T1000 (cell line): Measurements from ENCODE around the gene SFSWAP.
"Not testable (repeated sequence)": the region's sequence is repeated elsewhere in the genome, so short reads cannot be mapped to it uniquely, and the experiment has no call there.

ENCODE experiments used
- DNase-seq: peaks from one replicate; lab custom pipeline; 2025; ENCODE audit warnings: mixed read lengths; lab: John Stamatoyannopoulos, UW

SFSWAP gene

DNA sequence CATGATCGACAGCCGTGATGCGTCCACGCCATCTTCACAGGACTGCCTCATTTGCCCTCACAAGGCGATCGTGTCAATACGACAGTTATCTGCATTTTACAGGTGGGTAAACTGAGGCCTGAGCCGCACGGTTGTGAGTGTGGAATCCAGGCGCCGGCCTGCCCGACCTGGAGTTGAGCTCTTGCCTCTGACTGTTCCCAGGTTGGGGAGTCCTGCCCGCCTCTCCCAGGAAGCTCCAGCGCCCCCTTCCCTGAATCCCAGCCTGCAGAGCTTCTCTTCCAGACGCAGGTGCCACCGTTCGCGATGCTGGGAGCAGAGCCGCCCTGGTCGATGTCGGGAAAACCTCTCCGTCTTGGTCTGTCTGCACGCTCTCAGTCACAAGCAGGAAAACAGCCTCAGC is 31.1 kb upstream of the SFSWAP start:
- DNase-seq = not testable (repeated sequence)

DNA sequence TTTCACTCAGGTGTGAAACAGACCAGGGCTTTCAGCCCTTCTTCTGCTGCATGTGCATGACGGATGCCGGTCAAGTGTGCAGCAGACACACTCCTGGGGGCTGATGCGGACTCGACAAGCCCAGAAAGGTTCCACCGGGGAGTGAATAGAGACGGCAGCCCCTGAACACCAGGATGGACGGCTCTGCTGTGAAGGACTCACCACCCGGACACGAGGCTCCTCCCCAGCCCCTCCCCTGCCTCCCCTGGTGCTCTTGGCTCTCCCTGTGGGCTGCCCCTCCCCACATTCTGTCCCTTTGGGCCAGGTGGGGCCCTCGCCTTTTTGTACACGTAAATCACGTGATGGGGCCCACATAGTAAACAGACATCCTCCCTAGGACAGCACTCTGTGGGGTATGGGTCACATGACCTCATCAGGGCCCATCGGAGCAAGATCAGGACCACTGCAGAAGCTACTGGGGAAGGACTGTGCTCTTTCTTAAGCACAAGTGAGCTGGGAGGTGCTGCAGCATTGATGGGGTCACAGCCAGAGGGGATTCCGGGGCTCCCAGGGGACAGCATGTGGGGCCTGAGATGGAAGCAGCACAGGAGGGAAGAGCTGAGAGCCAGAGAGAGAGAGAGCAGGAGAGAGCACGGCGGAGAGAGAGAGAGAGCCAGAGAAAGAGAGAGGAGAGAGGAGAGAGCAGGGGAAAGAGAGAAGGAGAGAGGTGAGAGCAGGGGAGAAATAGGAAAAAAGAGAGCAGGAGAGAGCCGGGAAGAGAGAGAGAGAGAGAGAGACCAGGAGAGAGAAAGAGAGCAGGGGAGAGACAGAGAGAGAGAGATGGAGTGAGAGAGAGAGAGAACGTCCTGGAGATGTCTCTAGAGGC is 30.3 kb upstream of the SFSWAP start:
- DNase-seq = not testable (repeated sequence)

DNA sequence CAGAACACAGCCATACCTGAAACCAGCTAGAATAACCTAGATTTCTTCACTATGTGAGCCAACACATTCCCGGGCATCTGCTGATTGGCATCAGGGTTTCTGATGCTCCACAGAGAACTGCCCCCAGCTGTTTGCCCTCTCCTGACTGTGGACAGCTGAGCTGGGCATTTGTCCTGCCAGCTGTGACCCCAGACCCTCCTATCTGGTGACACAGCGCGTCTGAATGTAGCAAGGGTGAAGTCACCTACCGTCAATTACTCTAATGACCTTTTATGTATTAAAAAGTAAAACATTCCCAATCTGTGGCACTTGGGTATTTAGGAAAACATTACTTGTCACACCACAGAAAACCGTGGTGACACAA is 29.7 kb upstream of the SFSWAP start:
- no peak for DNase-seq

DNA sequence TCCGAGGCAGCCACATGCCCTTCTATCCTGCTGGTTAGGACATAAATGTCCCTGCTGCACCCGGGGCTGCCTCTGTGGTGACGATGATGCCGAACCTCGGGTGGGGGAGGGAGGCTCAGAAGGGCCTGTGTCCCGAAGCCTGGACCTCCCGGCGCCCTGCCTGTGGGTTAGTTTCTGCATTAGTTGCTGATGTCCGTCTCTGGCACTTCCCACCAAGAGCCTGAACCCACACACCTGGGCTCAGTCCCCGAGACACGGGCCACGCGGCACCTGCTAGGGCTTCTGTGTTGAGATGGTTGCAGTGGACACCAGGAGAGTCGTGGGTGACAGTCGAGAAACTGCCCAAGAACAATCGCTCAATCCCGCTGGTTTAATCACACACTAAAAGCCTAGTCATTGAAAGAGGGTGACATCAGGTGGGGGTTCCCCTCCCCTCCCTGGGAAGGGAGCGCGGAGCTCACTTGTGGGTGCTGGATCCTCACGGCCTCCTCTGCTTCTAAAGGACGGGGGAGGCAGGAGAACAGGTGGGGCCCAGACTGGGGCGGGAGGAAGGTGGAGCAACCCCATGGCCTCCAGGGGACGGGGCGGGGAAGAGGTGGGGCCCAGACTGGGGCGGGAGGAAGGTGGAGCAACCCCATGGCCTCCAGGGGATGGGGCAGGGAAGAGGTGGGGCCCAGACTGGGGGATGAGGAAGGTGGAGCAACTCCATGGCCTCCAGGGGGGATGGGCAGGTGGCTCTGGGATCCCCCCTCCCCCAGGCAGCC is 29.0 kb upstream of the SFSWAP start:
- not testable (repeated sequence) for DNase-seq

DNA sequence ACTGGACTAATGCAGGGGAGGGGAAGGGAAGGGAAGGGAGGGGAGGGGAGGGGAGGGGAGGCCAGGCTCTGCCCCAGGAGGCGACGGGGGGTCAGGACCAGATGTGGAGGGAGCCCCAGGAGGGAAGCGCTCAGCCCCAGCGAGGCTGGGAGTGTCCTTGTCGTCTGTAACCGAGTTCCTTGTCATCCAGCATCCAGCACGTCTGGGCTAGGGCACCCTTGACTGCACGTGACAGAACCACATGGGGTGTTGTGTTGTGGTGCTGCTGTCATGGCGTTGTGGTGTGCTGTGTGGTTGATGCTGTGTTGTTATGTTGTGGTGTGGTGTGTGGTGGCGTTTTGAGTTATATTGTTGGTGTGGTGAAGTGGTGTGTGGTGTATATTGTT is 28.4 kb upstream of the SFSWAP start:
- no peak for DNase-seq

DNA sequence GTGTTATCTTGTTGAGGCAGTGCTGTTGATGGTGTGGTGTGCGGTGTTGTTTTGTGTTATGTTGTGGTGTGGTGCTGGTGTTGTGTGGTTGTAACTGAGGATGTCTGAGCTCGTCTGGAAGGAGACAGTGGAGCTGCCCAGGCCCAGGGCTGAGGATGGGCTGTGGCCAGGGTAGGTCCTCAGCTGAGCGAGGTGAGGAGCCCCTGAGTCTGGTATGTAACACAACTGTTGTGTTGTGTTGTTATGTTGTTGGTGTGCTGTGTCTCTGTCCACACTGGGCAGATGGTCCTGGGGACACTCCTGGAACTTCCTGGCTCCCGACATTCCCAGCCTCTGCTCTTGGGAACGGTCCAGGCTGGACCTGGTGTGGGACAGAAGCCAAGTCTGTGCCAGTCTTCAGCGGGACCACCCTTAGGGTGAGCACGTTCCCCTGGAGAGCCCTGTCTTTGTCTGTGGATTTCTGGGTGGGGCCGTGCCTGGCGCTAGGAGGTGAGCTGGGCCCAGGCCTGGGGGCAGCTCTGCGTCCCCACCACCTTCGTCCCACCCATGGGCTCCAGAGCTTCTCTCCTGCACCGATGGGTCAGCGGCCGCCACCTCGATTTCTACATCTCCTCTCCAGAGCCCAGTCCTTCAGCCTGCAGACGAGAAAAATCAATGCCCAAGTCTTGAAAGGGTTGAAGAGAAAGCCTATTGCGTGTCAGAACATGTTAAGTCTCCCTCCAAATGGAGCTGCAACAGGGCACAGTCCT is 27.4 kb upstream of the SFSWAP start:
- DNase-seq = no peak

DNA sequence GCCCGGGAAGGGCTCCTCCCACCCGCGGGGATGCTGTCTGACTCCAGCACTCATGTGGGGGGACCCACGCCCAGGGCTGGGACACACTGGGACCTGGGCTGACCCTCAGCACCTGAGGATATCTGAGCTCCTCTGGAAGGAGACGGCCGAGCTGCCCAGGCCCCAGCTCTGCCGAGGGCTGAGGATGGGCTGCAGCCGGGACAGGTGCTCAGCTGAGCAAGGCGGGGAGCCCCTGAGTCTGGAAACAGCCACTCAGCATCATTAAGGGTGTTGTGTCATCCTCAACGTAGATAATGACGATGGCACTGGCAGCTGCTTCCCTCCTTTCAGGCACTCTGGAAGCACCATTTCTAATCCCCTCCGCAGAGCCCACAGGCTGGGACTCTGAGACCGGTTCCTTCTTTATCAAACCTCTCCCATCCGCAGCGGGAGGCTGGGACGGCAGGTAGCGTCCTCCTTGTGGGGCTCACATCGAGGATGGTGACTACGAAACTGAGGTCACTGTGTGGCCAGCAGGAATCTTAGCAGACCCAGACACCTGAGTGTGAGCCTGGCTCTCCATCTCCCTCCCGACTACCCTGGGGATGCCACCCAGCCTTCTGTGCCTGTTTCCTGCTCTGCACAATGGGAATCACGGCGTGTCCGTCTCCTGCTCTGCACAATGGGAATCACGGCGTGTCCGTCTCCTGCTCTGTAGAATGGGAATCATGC is 26.7 kb upstream of the SFSWAP start:
- DNase-seq = no peak

DNA sequence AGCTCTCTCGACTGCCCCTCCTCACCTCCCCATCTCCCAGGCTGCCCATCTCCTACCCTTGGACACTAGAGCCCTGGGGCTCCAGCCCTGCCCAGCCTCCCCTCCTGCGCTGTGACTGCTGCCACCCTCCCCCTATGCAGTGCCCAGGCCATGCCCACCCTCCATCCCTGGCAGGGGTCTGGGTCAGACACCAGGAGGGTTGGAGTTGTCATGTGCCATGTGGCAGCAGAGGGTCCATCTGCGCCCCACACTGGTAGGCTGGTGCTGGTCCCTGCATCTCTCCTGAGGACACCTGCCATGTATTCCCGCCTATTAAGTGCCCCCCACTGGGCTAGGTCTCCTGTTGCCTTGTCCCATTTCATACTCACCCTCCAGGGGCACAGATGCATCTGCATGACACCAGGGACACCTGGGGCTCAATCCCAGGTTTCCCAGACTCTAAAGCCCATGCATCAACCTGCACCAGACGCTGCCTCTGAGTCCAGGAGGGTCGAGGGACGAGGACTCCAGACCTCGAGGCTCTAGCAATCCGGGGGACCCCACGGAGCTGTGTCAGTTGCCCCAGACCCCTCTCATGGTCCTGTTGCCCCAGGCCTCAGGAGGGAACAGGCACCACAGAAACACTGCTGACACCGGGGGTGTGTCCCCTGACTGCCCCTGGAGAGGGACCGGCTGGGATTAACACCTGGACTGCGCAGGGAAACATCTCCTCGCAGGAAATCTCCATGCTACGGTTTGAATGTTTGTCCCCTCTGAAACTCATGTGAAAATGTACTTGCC is 23.4 kb upstream of the SFSWAP start:
- no peak for DNase-seq

DNA sequence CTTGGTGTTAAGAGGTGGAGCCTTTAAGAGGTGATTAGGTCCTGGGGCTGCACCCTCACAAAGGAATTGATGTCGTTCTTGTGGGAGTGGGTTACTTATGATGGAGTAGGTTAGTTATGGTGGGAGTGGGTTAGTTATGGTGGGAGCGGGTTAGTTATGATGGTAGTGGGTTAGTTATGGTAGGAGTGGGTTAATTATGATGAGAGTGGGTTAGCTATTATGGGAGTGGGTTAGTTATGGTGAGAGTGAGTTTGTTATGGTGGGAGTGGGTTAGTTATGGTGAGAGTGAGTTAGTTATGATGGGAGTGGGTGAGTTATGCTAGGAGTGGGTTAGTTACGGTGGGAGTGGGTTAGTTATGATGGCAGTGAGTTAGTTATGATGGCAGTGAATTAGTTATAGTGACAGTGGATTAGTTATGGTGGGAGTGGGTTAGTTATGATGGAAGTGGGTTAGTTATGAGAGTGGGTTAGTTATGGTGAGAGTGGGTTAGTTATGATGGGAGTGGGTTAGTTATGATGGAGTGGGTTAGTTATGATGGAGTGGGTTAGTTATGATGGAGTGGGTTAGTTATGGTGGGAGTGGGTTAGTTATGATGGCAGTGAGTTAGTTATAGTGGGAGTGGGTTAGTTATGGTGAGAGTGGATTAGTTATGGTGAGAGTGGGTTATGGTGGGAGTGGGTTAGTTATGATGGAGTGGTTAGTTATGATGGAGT is 22.6 kb upstream of the SFSWAP start:
- no peak for DNase-seq

DNA sequence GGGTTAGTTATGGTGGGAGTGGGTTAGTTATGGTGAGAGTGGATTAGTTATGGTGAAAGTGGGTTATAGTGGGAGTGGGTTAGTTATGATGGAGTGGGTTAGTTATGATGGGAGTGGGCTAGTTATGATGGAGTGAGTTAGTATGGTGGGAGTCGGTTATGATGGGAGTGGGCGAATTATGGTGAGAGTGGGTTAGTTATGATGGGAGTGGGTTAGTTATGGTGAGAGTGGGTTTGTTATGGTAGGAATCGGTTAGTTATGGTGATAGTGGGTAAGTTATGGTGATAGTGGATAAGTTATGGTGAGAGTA is 22.1 kb upstream of the SFSWAP start:
- DNase-seq = no peak

DNA sequence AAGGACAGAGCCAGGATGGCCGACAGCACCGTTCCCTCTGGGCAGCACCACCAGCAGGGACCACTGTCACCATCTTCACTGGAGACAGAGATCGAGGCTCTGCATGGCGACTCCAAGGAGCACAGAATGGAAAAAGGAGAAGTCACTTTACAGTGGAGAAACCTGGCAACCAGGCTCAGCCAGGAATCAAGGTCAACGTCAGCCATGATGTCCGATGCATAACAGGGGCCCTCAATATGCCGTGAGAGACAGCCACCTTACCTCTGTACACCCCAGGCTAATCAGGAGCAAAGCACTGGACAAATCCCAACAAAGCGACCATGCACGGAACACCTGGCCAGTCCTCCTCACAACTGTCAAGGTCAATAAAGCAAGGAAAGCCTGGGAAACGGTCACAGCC is 20.6 kb upstream of the SFSWAP start:
- no peak for DNase-seq

DNA sequence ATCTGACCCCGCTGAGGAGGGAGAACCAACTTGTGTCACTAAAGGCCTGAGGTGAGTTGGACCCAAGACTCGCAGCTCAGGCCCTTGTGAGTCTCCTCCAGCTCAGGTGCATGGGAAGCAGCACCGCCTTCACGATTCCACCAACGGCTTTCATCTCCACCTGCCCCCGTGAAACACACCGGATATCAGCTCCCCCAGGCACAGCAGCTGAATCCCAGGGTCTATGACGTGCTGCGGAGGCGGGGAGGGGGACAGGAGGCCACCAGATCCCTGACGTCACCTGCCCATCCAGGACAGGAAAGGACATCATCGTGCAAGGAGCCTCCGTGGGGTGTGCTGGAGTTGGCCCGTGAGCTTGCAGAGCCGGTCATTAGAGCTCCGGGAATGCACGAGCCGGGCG is 18.5 kb upstream of the SFSWAP start:
- DNase-seq = no peak

DNA sequence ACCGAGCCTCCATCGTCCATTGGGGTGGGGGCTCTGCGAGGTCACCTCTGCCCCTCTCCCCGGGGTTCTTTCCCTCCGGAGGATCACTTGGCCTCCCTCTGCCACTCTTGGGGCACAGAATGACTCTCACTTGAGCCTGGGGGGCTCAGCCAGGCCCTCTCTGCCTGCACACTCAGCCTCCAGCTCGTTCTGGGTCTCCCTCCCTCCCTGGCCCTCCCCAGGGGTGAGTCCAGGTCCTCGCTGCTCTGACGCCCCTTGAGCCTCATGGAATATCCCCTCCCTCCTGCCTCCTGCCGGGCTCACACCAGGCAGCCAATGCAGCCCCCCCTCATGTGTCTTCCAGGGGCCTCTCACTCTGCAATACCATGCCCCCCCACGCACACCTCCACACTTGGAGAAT is 17.7 kb upstream of the SFSWAP start:
- DNase-seq = no peak

DNA sequence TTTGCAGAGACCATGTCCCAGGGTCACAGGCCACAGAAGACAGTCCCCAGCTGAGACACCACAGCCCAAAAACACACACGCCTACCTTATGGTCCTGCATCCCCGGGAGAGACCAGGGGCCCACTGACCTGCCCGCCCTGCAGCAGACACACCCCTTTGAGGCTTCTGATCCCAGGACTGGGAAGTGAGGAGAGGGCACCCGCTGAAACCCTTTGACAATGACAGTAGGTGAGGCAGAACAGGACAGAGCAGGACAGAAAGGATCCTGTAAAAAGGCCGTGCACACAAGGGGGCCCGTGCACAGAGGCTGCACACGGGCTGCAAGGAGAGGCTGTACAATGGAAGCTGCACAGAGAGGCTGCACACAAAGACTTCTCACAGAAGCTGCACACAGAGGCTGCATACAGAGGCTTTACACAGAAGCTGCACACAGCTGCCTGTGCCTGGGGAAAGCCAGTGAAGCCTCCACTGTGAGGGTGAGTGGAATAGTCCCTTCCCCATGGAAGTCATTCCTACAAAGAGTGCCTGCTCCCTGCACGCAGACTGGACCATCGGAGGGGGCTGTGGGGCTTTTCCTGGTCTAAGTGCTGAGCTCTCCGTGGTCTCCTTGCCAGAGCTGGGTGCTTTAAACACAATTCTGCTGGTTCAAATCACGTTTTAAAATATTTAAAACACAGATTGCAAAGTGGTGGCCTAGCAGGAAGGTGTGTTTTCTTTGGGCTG is 16.6 kb upstream of the SFSWAP start:
- no peak for DNase-seq

DNA sequence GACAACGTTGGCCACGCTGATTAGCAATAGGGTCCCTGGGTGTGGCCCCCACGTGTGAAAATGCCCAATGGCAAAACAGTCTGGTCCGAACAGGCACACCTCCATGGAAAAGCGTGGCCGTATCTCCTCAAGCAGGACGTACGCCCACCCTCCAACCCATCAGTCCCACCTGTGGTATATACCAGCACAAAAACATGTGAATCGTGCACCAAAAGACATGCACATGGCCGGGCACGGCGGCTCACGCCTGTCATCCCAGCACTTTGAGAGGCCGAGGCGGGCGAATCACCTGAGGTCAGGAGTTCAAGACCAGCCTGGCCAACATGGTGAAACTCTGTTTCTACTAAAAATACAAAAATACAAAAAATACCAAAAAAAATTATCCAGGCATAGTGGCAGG is 14.9 kb upstream of the SFSWAP start:
- DNase-seq = no peak

DNA sequence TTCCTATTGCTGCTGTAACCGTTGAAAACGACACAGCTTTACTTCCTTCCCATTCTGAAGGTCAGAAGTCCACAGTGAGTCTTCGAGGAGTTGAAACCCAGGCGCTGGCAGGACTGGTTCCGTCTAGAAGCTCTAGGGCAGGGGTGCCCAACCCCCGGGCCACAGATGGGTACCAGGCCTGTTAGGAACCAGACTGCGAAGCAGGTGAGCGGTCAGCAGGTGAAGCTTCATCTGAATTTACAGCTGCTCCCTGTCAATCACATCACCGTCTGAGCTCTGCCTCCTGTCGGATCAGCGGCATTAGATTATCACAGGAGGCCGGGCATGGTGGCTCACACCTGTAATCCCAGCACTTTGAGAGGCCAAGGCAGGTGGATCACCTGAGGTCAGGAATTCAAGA is 12.6 kb upstream of the SFSWAP start:
- no peak for DNase-seq

DNA sequence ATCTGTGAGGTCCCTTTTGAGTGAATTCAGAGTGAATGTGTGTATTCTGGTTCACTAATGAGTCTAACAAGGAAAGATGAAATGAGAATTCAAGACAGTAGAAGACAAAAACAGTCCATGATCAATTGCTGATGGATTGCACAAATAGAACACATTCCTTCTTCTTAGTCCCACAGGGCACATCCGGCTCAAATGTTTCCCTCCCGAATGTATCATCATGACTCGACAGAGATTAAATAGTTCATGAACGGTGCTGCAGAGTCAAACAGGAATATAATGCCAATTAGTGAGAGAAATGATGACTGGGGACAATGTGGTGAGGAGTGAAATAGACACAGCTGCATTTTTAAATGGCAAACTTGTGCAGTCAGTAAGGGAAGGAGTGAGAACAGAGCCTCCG is 11.5 kb upstream of the SFSWAP start:
- no peak for DNase-seq

DNA sequence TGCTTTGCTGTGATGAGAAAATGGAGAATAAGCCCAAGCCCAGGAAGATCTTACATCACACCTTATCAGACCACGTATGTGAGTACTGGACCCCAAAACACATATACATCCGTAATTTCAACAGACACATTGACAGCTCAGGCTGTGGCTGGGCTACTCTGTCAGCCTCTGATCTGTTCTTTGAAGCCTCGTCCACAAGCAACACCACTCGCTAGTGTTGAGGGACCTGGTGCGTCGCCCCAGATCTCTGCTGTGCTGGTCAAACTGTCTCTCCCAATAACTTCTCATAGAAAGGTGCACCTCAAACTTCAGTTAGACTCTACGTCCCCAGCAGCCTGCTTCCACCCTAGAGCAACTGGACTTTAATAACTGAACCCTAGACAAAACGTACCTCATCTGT is 10.6 kb upstream of the SFSWAP start:
- no peak for DNase-seq

DNA sequence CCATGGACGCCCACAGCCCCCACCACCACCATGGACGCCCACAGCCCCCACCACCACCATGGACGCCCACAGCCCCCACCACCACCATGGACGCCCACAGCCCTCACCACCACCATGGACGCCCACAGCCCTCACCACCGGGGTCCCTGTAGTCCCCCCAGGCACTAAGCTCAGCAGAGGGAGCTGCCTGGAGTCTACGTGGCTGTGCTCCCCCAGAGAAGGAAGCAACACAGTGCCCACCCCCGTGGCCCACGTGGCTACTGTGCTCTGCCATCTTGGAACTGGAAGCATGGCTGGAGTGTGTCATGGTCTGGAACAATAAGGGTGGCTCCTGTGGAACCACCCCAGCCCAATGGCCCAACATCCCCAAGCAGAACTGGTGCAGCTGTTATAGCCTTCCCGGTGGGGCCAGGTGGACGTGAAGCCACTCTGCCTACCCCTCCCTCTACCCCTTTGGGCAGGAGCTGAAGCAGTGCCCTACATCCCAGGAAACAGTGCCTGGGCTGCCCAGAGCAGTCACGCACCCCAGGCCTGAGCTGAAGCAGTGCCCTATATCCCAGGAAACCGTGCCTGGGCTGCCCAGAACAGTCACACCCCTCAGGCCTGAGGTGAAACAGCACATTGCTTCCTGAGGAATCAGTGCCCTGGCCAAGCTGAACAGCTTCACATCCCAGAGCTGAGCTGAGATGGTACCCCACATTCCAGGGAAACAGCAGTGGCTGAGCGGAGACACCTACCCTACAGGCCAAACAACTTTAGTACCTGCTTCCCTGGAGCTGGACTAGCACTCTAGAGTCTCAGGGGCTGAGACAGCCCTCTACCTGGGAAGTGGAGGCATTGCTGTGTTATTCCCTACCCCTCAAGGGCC is 9.0 kb upstream of the SFSWAP start:
- DNase-seq = no peak
